GM18511 (cell line): ENCODE measurements around the gene CNTN1.
"Not testable (repeated sequence)": the region's sequence is repeated elsewhere in the genome, so short reads cannot be mapped to it uniquely, and the experiment has no call there.

Experiments
- ATAC-seq: cut with Tn5 transposase; IDR thresholded peaks from one replicate; pipeline ENCODE4 v1.9.1; 2021; ENCODE audit warnings: mild to moderate bottlenecking, moderate library complexity; ENCODE audit not compliant: unreplicated experiment

The CNTN1 gene

GRCh38 chr12:40697566-40698259, 5.5 kb downstream of the CNTN1 start:
- ATAC-seq, result no peak

- ATAC-seq, result peak; percentile 81
These were observed 9.5 kb downstream of the CNTN1 start for GRCh38 chr12:40701756-40702155.

- no peak for ATAC-seq
These were observed 18.9 kb downstream of the CNTN1 start for GRCh38 chr12:40711121-40711520.

- no peak for ATAC-seq
These were observed 22.4 kb downstream of the CNTN1 start for GRCh38 chr12:40714636-40715035.

- ATAC-seq, result no peak
These were observed 23.8 kb downstream of the CNTN1 start for GRCh38 chr12:40716037-40716436.

- ATAC-seq, result no peak
These were observed 25.3 kb downstream of the CNTN1 start for GRCh38 chr12:40717576-40717975.

GRCh38 chr12:40718878-40719372, 26.7 kb downstream of the CNTN1 start:
- no peak for ATAC-seq

GRCh38 chr12:40723001-40723400, 30.8 kb downstream of the CNTN1 start:
- ATAC-seq, result no peak

- ATAC-seq, result no peak
These were observed 34.1 kb downstream of the CNTN1 start for GRCh38 chr12:40726366-40726765.

- no peak for ATAC-seq
These were observed 35.7 kb downstream of the CNTN1 start for GRCh38 chr12:40727774-40728483.

- ATAC-seq, result no peak
These were observed 38.0 kb downstream of the CNTN1 start for GRCh38 chr12:40730281-40730680.

GRCh38 chr12:40733871-40734270, 41.6 kb downstream of the CNTN1 start:
- ATAC-seq, result no peak

GRCh38 chr12:40734276-40734675, 42.0 kb downstream of the CNTN1 start:
- ATAC-seq, result no peak

- no peak for ATAC-seq
These were observed 43.5 kb downstream of the CNTN1 start for GRCh38 chr12:40735551-40736230.

GRCh38 chr12:40737416-40737815, 45.2 kb downstream of the CNTN1 start:
- not testable (repeated sequence) for ATAC-seq

GRCh38 chr12:40738856-40739255, 46.6 kb downstream of the CNTN1 start:
- no peak for ATAC-seq

- no peak for ATAC-seq
These were observed 49.8 kb downstream of the CNTN1 start for GRCh38 chr12:40742041-40742440.

GRCh38 chr12:40745386-40745785, 53.1 kb downstream of the CNTN1 start:
- ATAC-seq, result no peak

GRCh38 chr12:40749863-40750262, 57.6 kb downstream of the CNTN1 start:
- ATAC-seq, result no peak

- ATAC-seq, result no peak
These were observed 59.8 kb downstream of the CNTN1 start for GRCh38 chr12:40752011-40752410.

- ATAC-seq, result no peak
These were observed 68.6 kb downstream of the CNTN1 start for GRCh38 chr12:40760821-40761220.

GRCh38 chr12:40762072-40762471, 69.8 kb downstream of the CNTN1 start:
- ATAC-seq, result no peak
